NCI-H748 (cell line): ENCODE results near the gene TPP1.

Source experiments
- DNase-seq: peaks from one replicate; lab custom pipeline; 2025; ENCODE audit not compliant: unreplicated experiment; lab: John Stamatoyannopoulos, UW

Gene TPP1

DNA sequence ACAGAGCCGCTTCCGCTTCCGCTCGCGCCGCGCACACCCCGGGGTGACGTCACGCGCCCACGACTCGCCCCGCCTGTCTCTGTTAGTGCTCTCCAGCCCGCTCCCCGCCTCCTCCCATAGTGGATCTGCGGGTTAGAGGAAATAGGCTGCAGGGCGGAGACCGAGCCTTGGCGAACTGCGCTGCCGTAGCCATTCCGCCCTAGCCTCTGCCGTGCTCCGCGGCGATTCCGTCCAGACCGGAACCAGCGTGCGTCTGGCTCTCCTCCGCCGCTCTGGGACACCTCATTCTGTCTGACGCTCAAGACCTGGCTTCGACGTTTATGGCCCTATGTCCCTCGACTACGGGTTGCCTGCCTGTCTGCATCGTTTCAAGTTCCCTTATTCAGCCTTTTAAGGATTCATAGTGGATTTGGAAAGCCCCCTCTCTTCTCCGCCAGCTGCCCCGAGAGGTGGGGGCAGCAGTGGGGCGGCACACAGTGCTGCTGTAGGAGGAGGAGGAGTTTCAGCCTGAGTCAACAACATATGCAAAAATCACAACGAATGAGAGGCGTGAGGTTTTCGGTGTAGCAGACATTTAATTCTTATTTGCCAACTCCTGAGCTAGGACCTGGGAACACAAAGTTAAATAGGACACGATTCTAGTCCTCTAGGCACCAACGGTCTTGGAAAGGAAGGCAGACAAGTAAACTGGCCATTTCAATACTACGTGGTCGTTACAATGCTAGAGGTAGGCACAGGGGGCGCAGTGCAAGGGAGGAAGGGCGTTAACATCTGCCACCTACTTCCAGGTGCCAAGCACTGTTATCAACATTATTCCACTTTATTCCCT is 6.8 kb downstream of the TPP1 start, which contains the start of gene TAF10:
TSS of gene TAF10 (minus strand) at position 4 of the 829 bp plus-strand sequence. CDS start 27 bp downstream, outside the sequence.
- peak; percentile 97 for DNase-seq

DNA sequence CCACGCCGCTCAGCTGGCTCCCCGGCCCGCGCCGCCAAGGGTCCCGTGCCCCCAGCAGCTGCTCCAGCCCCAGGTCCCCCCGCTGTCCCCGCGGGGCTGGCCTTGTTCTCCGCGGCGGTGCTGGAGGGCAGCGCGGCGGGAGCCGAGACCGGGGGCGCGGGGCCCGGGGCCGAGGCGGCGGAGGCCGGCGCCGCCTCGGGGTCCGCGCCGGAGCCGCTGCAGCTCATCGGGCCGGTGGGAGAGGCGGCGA is 7.3 kb downstream of the TPP1 start:
- DNase-seq = no peak

DNA sequence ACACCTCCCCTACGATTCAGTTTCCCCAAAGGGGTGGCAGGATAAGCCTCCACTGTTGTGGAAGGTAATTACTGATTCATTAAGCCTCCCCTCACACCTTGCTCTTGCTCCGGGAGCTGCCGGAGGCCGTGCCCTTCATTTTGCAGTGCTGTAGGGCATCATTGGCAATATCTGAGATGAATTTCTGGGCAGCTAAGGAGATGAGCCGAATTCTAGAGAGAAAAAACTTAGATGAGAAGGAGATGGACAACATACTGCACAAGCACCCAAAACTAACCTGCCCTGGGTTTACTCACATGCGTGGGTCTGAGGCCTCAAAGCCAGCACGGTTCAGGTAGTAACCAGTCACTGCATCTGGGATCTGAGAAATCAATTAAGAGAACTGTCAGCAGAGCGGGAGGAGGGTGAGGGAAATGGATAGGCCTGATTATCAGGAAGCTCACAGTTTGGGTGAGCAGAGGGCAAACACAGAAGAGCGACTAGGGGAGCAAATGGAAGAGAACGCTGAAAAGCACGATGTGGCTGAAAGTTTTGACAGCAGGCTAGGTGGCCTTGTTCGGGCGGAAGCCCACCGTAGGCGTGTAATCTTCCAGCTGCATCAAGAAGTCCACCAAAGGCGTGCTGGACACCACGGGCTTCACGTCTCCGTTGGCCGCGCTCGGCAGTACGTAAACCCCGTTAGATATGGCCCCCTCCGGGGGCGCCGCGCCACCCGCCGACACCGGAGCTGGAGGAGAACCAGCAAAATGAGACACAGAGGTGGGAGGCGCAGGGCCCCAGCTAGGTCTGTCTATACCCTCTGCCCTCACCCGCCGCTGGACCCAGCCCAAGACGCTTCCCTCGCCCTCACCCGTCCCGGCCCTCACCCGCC is 7.9 kb downstream of the TPP1 start:
- DNase-seq = peak; percentile 35

- DNase-seq = no peak
Measured at GRCh38 chr11:6610591-6610990, 8.6 kb downstream of the TPP1 start.

DNA sequence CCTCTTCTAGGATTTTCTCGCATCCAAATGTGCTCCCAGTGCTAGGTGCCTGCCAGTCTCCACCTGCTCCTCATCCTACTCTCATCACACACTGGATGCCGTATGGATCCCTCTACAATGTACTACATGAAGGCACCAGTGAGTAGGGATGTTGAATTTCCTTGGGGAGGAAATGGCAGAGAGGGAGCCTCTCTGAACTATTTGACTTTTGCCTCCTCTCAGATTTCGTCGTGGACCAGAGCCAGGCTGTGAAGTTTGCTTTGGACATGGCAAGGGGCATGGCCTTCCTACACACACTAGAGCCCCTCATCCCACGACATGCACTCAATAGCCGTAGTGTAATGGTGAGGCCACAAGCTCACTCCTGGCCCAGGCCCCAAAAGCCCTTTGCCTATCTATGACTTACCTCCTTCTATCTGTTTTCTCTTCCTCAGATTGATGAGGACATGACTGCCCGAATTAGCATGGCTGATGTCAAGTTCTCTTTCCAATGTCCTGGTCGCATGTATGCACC is 9.7 kb downstream of the TPP1 start:
- DNase-seq = no peak

DNA sequence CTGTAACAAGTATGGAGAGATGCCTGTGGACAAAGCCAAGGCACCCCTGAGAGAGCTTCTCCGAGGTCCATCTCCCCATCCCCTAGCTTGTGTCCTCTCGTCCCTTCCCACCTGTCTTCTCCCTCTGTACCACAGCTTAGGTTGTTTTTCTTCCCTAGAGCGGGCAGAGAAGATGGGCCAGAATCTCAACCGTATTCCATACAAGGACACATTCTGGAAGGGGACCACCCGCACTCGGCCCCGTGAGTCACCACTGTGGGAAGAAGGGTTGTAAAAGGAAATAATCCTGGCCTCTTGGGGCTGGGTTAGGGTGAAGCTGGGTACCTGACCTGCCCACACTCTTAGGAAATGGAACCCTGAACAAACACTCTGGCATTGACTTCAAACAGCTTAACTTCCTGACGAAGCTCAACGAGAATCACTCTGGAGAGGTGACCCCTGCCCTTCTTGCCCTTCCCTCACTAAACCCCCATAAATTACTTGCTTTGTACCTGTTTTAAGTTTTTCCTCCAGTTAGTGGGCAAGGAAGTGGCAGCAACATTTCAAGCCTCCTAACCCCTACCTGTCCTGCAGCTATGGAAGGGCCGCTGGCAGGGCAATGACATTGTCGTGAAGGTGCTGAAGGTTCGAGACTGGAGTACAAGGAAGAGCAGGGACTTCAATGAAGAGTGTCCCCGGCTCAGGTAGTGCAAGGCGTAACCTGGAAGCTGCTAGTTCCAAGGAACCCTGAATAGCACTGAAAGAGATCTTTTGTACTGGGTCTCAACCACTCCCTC is 10.3 kb downstream of the TPP1 start:
- DNase-seq = no peak

DNA sequence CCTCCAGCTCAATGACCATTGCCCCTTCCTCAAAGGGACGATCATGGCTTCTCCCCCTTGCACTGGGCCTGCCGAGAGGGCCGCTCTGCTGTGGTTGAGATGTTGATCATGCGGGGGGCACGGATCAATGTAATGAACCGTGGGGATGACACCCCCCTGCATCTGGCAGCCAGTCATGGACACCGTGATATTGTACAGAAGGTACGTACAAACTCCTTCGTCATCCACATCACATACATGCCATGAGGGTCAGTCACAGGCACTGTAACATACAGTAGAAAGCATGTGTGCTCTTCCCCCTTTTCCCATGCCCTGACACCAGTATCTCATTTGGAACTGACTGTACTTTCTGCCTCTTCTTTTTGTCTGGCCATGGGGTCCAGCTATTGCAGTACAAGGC is 11.2 kb downstream of the TPP1 start:
- DNase-seq = no peak

DNA sequence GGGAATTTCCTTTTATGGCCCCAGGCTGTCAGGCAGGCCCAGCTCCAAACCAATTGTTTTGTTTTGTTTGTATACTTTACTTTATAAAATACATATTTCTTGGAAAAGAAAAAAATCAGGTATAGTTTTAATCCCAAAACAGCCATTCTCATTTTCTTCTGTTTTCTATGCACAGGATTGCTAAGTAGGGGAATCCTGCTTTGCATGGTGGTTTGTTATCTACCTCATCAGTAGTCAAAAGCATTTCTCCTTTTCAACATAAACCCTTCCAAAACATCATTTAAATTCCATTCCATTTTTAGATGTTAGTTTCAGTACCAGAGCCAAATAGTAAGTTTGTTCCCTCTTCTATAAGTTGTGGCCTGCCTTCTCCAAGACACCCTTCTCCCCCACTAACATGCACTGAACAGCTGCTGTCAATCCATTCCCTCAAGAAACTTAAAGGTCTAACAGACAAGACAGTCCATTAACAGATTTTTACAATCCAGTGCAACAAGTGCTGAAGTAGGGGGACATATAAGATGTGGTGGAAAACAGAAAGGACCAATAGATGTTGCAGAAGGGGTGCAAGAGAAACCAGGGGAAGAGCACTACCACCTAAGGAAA is 11.9 kb downstream of the TPP1 start:
- DNase-seq = no peak

DNA sequence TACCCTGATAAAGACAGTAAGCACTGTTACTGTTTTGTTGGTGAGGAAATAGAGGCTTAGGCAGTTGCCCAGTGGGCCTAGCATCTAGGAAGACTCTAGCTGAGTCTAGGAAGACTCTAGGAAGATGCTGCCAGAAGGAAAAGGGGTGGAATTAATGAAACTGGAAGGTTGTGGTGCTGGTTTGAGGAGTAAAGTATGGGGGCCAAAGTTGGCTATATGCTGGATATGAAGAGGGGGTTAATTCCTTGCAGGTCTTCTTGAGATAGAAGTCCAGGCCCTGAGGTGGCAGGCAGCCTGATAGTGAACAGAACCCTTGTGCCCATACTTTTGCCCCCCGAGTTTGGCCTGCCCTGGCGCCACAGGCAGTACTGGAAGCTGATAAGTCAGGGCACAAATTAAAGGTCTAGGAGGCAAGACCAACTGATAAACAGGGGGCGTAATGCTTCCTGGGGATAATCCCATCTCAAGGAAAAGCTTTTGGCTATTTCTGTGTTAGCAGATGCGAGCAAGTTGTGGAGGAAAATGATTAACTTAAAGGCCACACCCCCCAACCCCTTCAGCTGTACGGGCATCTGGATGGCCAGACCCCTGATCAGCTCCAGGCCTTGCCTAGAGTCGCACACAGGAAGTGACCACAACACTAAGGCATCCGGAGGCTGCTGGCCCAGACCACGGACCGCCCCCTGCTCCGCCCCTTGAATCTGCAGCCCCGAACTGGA is 12.6 kb downstream of the TPP1 start:
- DNase-seq = peak; percentile 69

DNA sequence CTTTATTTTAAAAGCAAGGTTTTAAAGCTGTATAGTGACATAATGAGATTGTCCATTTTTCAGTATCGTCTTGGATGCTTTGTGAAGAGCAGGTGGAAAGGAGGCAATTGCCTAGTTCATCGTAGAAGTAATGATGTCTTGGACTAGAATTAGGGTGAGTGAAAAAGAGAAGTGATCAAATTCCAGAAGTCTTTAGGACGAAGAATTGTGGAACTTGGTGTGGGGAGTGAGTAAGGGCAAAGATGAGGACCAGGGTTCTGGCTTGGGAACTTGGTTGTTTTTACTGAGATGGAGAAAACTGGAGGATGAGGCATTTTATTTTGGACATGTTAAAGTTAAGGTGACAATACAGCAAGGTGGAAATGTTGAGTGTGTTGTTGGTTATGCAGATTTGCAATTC is 14.4 kb downstream of the TPP1 start:
- no peak for DNase-seq

- DNase-seq = peak; percentile 55
Measured at GRCh38 chr11:6604081-6604626, 15.1 kb downstream of the TPP1 start.

GRCh38 chr11:6603287-6604080 is 15.7 kb downstream of the TPP1 start, which contains the start of the genes ILK and RRP8:
Gene ILK (plus strand): TSS chr11:6603774. CDS start chr11:6604272, 498 bp downstream.
Gene RRP8 (minus strand): TSS chr11:6603616. CDS start chr11:6603502, 114 bp downstream.
- DNase-seq = peak; percentile 87

DNA sequence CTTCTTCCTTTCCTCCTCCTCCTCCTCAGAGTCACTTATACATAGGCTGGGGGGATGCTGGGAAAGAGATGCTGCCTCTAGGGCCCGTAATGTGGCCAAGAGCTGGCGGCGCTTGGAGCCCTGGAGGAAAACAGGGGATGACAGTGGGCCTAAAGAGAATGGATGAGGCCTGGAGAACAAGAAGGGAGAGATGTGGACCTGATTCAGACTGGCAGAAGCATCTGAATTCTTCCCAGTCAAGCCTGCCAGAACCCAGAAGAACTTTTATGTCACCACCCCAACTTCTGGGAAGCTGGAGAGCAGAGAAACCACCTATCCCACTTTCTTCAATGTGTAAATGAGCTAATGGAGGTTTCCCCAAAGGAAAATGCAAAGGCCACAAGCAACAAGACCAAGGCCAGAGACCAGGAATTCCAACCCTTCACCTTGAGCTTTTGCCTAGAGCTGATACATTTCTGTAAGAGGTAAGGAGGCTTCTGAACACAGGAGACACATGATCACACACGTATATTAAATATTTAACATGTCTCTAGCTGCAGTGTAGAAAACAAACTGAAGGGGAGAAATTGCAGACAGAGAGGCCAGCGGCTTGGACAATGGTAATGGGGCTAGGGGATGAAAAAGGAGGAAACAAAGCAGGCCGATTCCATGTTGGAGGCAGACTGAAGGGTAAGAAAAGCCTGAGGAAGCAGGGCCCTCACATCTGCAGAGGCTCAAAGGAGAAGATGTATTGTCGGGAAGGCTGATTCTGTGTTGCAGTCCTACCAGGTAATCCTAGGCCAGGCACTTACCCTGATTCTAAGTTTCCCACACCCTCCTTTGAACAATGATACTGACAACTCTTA is 16.9 kb downstream of the TPP1 start:
- DNase-seq = no peak

DNA sequence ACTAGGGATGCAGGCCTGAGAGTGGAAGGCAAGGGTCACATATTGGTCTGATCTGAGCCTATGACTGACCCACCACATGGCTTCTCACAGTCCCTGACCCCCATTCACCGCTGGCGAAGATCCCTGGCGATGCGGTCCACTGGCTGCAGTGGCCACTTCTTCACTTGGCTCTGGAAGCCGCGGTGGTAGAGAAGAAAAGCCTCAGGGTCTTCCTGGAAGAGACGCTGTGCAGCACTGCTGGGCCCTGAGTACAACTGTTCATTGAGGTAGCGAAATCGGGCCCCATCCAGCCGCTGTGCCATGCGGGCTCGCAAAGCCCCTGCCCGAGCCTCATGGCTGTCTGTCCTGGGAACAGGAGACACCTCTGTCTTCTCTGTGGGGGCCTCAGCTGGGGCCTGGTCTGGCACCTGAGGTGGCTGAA is 18.2 kb downstream of the TPP1 start:
- DNase-seq = no peak

GRCh38 chr11:6599881-6600390 is 19.3 kb downstream of the TPP1 start:
- DNase-seq = no peak

DNA sequence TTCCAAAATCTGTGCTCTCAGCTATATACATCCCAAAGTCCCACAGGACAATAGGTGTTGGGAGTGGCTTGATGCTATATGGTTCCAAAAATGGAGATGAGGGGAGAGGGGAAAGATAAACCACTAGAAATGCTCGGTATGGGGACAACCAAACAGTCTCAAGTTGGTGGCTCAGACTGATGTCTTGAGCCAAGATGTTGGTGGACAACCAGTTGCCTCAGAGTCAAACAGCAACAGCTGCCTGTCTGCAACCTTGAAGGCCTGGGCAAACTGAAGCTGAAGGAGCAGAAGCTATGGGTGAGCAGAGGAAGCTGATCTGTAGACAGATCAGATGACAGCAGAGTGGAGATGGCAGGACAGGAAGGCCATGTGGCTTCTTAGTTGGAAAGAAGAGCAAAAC is 19.8 kb downstream of the TPP1 start:
- DNase-seq = no peak

DNA sequence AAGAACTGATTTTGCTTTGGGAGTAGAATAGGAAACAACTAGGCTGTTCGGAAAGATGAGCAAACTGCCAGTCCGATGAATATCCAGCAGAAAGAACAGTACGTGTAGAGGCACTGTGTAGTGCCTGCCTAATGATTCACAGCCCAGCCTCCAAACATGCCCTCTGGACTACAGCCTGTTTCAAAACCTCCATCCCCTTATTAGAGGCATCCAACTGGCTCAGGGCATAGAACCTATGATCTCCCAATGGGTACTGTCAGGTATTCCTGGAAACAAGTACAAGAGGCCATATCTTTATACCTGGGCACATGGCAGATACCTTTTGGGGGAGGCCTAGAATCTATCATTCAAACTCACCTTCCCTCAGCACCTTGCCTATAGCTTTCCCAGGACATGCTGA is 20.7 kb downstream of the TPP1 start:
- no peak for DNase-seq
